Fibroblast of gingiva (primary cell): ENCODE measurements around the gene RSPO4.

Source experiments
- DNase-seq: peaks from one replicate; pipeline ENCODE4 v3.0.0-alpha.2; 2011; ENCODE audit warnings: low read depth

Gene RSPO4

GRCh38 chr20:910132-910869, 91.8 kb downstream of the RSPO4 start:
- DNase-seq: peak; percentile 60

- DNase-seq: no peak
Observed at GRCh38 chr20:909641-910040, 92.5 kb downstream of the RSPO4 start.
